Omental fat pad (tissue), 4 donors: Measurements from ENCODE around the gene OGT. TPM values are rescaled to one million over a fixed set of nuclear protein-coding genes. Genes with fewer than 3 reads are reported as not detected.
"Not testable (repeated sequence)": the region's sequence is repeated elsewhere in the genome, so short reads cannot be mapped to it uniquely, and the experiment has no call there.

Experiments
- ATAC-seq: fragments of 150-250 bp; one replicate; pipeline ENCODE4 v1.9.1; 2016; ENCODE audit warnings: mild to moderate bottlenecking, moderate library complexity; ENCODE audit not compliant: low FRiP score
- DNase-seq: peaks from one replicate; pipeline ENCODE4 v3.0.0-alpha.2; 2019; ENCODE audit warnings: low spot score
- total RNA-seq, 4 donors: library from RNA; depleted of rRNA; stranded (reverse); fragments of >200 nt; gene quantifications; one replicate each; pipeline ENCODE4 v1.1.0, GENCODE V29; 2016
- TF ChIP-seq, protein P1 (sequence below), 3 donors: fragments of 450-650 bp; IDR thresholded peaks; one replicate each; pipeline ENCODE4 v1.5.1; 2016 to 2017; ENCODE audit warnings: antibody characterized with exemption in 3 of 3, mild to moderate bottlenecking in 3 of 3, moderate library complexity in 2 of 3

Gene OGT
- total RNA-seq, 4 donors from 2014 or later, result 139 to 209 (median 175) TPM

DNA sequence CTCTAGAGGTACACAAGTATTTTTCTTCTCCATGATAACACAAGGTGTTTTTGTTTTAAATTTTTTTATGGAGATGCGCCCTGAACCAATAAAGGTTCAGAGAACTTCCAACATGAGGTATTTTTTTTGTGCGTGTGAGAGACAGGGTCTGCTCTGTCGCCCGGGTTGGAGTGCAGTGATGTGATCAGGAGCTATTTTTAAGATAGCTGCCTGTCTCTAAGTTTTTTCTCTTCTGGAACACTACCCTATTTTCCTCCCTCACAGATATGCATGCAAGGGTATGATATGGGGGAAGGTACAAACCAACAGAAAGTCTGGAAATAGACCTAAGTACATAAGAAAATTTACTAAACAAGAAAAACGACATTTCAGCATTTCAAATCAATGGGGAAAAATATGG is 48.3 kb downstream of the OGT start:
- no peak for ATAC-seq
- TF ChIP-seq, protein P1, sequence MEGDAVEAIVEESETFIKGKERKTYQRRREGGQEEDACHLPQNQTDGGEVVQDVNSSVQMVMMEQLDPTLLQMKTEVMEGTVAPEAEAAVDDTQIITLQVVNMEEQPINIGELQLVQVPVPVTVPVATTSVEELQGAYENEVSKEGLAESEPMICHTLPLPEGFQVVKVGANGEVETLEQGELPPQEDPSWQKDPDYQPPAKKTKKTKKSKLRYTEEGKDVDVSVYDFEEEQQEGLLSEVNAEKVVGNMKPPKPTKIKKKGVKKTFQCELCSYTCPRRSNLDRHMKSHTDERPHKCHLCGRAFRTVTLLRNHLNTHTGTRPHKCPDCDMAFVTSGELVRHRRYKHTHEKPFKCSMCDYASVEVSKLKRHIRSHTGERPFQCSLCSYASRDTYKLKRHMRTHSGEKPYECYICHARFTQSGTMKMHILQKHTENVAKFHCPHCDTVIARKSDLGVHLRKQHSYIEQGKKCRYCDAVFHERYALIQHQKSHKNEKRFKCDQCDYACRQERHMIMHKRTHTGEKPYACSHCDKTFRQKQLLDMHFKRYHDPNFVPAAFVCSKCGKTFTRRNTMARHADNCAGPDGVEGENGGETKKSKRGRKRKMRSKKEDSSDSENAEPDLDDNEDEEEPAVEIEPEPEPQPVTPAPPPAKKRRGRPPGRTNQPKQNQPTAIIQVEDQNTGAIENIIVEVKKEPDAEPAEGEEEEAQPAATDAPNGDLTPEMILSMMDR (IDR thresholded peaks at IDR 0.05), result no peak

DNA sequence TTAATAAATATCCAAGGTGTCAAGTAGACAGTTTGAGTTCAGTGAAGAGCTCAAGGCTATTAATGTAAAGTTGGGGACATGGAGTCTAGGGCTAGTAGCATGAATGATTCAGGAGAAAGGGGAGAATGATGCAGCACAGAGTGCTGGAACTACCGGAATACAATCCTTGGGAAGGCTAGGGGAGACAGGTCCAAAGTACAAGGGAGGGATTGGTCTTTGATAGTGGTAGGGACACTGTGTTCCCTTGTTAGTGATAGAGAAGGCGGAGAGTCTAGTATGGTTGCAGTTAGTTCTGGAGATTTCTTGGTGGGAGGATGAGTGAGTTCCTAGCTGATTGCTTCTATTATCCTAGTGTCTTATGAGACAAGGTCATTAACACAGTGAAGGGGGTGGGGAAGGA is 54.0 kb downstream of the OGT start:
- ATAC-seq (no peak), DNase-seq (no peak)
- TF ChIP-seq, protein P1 (IDR thresholded peaks at IDR 0.05), result no peak

More for the DNA sequence above, 48.3 kb downstream of the OGT start:
- DNase-seq, result no peak

DNA sequence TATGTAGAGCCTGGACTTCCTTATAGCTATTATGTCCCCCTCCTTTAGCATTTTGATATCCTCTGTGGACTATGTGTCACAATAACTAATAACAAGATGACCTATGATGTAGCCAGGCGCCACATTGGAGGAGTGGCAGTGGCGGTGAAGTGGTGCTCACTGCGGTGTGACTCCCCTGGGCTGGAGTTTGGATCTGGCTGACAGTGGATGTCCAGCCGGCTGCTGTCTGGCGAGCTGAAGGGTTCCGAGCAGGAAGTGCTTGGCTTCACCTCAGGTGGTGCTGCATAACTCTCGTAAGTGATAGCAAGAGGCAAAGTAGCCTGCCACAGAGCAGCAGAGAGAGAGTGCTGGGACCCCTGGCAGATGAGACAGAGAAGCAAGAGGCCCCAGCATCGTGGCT is 60.3 kb downstream of the OGT start:
- DNase-seq, ATAC-seq: not testable (repeated sequence)

DNA sequence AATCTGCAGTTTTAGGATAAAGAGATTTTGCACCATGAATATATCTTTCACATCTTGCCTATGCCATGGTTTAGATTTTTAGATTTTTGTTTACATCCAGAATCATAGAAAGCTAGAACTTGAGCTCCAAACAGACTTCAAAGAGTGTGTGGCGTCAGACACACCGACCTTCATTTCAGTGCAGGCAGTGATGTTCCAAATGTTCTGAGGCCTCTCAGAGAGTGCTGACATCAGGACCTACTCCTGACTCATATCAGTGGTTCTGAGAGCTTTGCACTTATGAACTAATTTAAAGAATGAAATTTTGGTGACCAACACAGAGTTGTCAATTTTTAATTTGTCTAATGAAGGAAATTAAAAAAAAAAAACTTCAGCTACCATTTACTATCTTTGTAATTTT is 67.1 kb downstream of the OGT start:
- ATAC-seq (no peak), DNase-seq (no peak)
- TF ChIP-seq, protein P1 (IDR thresholded peaks at IDR 0.05), result no peak

DNA sequence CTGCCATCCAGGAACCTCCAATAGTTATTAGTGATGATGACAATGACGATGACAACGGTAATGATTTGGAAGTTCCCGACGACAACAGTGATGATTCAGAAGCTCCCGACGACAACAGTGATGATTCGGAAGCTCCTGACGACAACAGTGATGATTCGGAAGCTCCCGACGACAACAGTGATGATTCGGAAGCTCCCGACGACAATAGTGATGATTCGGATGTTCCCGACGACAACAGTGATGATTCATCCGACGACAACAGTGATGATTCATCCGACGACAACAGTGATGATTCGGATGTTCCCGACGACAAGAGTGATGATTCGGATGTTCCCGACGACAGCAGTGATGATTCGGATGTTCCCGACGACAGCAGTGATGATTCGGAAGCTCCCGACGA is 70.7 kb downstream of the OGT start:
- DNase-seq (no peak), ATAC-seq (no peak)
- TF ChIP-seq, protein P1 (IDR thresholded peaks at IDR 0.05), result no peak

DNA sequence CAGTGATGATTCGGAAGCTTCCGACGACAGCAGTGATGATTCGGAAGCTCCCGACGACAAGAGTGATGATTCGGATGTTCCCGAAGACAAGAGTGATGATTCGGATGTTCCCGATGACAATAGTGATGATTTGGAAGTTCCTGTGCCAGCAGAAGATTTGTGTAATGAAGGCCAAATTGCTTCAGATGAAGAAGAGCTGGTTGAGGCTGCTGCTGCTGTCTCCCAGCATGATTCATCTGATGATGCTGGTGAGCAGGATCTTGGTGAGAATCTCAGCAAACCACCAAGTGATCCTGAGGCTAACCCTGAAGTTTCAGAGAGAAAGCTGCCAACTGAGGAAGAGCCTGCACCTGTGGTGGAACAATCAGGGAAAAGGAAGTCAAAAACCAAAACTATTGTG is 71.2 kb downstream of the OGT start:
- DNase-seq (no peak), ATAC-seq (no peak)
- TF ChIP-seq, protein P1 (IDR thresholded peaks at IDR 0.05), result no peak

DNA sequence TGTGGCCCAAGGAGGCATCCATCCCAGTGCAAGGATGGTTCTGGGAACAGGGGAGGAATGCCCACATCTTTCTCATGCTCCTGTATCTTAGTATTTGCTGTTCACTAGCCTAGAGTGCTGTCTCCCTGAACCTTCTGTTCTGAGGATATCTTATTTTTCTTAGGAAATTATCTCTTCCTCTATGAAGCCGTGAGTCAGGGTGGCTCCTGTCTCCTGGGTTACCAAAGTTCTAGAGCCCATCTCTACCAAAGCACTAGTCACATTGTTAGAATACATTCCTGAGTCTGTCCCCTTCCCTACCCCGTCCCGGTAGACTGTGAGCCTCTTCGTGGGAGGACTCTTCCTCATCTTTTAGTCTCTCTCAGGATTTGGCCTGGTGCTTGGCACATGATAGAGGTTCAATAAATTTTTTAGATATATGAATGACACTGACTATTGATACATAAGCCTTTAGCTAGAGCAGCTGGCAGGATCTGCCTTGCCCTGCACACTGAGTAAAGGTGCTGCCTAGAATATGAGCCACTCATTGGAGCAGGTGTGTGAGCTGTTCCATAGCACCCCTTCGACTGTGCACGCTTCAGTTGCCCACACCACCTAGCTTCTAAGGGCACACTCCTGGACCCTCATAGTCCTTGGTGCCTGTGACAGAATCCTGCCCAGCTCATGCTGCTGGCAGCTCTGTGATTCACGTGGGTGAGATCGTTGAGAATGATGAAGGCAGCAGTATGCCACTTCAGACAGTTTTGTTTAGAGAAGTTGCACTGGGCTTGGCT is 72.1 kb downstream of the OGT start:
- TF ChIP-seq, protein P1 (IDR thresholded peaks at IDR 0.05), result no peak
- ATAC-seq (no peak), DNase-seq (no peak)
